C4-2B (cell line): ENCODE data around the gene HRH3.

ENCODE experiments used
- H3K27ac ChIP-seq: fragments of 450-650 bp; 2 replicates; pipeline ENCODE4 v1.5.1; 2017
- CTCF ChIP-seq: fragments of 450-650 bp; conservative IDR thresholded peaks from 2 replicates; pipeline ENCODE4 v1.5.1; 2017; ENCODE audit warnings: mild to moderate bottlenecking
- ZFX ChIP-seq: fragments of 450-650 bp; IDR thresholded peaks from 2 replicates; pipeline ENCODE4 v1.6.1; 2017

Gene HRH3

GRCh38 chr20:62200491-62201172 is 19.4 kb downstream of the HRH3 start:
- H3K27ac ChIP-seq = no peak overlapping the region
- TF ChIP-seq ZFX (no peak), CTCF (no peak)

- no peak overlapping the region for H3K27ac ChIP-seq
- TF ChIP-seq CTCF = no peak
- TF ChIP-seq ZFX = no peak
Measured at GRCh38 chr20:62198931-62199330, 21.1 kb downstream of the HRH3 start.

DNA sequence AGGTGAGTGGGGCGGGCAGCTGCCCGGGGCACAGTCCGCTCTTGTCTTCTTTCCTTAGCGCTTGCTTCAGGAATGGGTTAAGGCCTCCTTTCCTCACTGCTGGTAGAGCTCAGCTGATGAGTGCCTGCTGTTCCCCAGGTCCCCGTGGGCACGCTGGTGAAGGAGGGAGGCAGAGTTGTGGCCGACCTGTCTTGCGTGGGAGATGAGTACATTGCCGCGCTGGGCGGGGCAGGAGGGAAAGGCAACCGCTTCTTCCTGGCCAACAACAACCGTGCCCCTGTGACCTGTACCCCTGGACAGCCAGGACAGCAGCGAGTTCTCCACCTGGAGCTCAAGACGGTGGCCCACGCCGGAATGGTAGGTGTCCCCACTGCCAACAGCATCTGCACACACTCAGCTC is 21.6 kb downstream of the HRH3 start:
- TF ChIP-seq ZFX (no peak), CTCF (no peak)
- H3K27ac ChIP-seq = no peak overlapping the region

GRCh38 chr20:62197801-62198200 is 22.3 kb downstream of the HRH3 start:
- TF ChIP-seq ZFX = no peak
- no peak for TF ChIP-seq CTCF
- H3K27ac ChIP-seq = no peak overlapping the region

DNA sequence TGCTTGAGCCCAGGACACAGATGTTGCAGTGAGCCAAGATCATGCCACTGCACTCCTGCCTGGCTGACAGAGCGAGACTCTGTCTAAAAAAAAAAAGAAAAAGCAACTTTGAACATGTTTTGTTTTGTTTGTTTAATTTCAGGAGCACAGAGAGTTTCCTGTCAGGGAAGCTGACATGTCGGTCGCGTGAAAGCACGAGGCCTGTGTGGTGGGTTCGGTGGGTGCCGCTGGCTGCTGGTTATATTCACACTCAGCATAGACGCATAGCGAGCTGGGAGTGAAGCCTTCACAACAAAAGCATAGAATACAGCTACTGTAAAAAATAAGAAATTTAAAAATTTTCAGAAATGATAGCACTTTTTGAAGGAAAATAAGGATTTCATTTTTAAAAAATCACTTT is 22.8 kb downstream of the HRH3 start:
- H3K27ac ChIP-seq = no peak overlapping the region
- TF ChIP-seq CTCF (no peak), ZFX (no peak)

GRCh38 chr20:62196286-62196685 is 23.8 kb downstream of the HRH3 start:
- TF ChIP-seq CTCF (no peak), ZFX (no peak)

GRCh38 chr20:62195736-62196135 is 24.3 kb downstream of the HRH3 start:
- H3K27ac ChIP-seq = no peak overlapping the region
- TF ChIP-seq ZFX (no peak), CTCF (no peak)

More at GRCh38 chr20:62196286-62196685, 23.8 kb downstream of the HRH3 start:
- no peak overlapping the region for H3K27ac ChIP-seq
